Osteocyte (in vitro differentiated cells): ENCODE measurements around the gene PALD1. TPM values are rescaled to one million over a fixed set of nuclear protein-coding genes. Genes with fewer than 3 reads are reported as not detected.

ENCODE experiments used
- DNase-seq: peaks from one replicate; pipeline ENCODE4 v3.0.0; 2021; ENCODE audit warnings: mixed read lengths; ENCODE audit not compliant: unreplicated experiment; ENCODE audit errors: extremely low spot score
- H3K27ac Mint-ChIP-seq: one replicate; pipeline ENCODE4 v1.8.0; 2021; ENCODE audit warnings: mild to moderate bottlenecking, mixed read lengths; ENCODE audit not compliant: unreplicated experiment
- H3K27me3 Mint-ChIP-seq: one replicate; pipeline ENCODE4 v1.8.0; 2021; ENCODE audit warnings: mixed read lengths; ENCODE audit not compliant: unreplicated experiment
- H3K36me3 Mint-ChIP-seq: one replicate; pipeline ENCODE4 v1.8.0; 2021; ENCODE audit warnings: mixed read lengths; ENCODE audit not compliant: unreplicated experiment
- H3K4me1 Mint-ChIP-seq: one replicate; pipeline ENCODE4 v1.8.0; 2021; ENCODE audit warnings: mixed read lengths; ENCODE audit not compliant: unreplicated experiment
- H3K4me3 Mint-ChIP-seq: one replicate; pipeline ENCODE4 v1.8.0; 2021; ENCODE audit warnings: mild to moderate bottlenecking, moderate library complexity, mixed read lengths; ENCODE audit not compliant: unreplicated experiment
- H3K9me3 Mint-ChIP-seq: one replicate; pipeline ENCODE4 v1.8.0; 2021; ENCODE audit warnings: mixed read lengths; ENCODE audit not compliant: unreplicated experiment
- CTCF ChIP-seq: fragments of 200-600 bp; sonication (generic); IDR thresholded peaks from 2 replicates; pipeline ENCODE4 v1.5.0; 2021; ENCODE audit warnings: antibody characterized with exemption, mild to moderate bottlenecking, moderate library complexity
- total RNA-seq: library from RNA; stranded (reverse); gene quantifications from 2 replicates; pipeline ENCODE4 v1.2.1, GENCODE V29; 2021

PALD1 gene
- total RNA-seq, 1 donor from 2014 or later: 3.1 TPM

- TF ChIP-seq CTCF: no peak
- DNase-seq: no peak
- H3K27me3 Mint-ChIP-seq: no peaks in the 10 kb centered on the region
- no peaks in the 10 kb centered on the region for H3K9me3 Mint-ChIP-seq
- H3K27ac Mint-ChIP-seq: no peak overlapping the region
- no peaks in the 10 kb centered on the region for H3K36me3 Mint-ChIP-seq
- H3K4me3 Mint-ChIP-seq: no peak overlapping the region
- H3K4me1 Mint-ChIP-seq: peaks cover 24% of the 10 kb centered on the region
These were observed 22.3 kb downstream of the PALD1 start for GRCh38 chr10:70500812-70501301.

GRCh38 chr10:70502406-70502805 is 23.8 kb downstream of the PALD1 start:
- Mint-ChIP-seq H3K9me3 (no peaks in the 10 kb centered on the region), H3K36me3 (no peaks in the 10 kb centered on the region), H3K4me1 (peaks cover 24% of the 10 kb centered on the region), H3K4me3 (no peak overlapping the region), H3K27me3 (no peaks in the 10 kb centered on the region), H3K27ac (no peak overlapping the region)
- TF ChIP-seq CTCF: no peak
- no peak for DNase-seq

GRCh38 chr10:70503776-70504175 is 25.2 kb downstream of the PALD1 start:
- H3K4me3 Mint-ChIP-seq: no peak overlapping the region
- H3K27me3 Mint-ChIP-seq: no peaks in the 10 kb centered on the region
- no peak overlapping the region for H3K27ac Mint-ChIP-seq
- H3K9me3 Mint-ChIP-seq: no peaks in the 10 kb centered on the region
- no peak for DNase-seq
- no peak for TF ChIP-seq CTCF
- H3K36me3 Mint-ChIP-seq: no peaks in the 10 kb centered on the region
- peaks cover 35% of the 10 kb centered on the region for H3K4me1 Mint-ChIP-seq

- Mint-ChIP-seq H3K27ac (no peak overlapping the region), H3K4me3 (no peak overlapping the region)
These were observed 26.2 kb downstream of the PALD1 start for GRCh38 chr10:70504521-70505358.

More at GRCh38 chr10:70504521-70505358, 26.2 kb downstream of the PALD1 start:
- Mint-ChIP-seq H3K27me3 (no peaks in the 10 kb centered on the region), H3K4me1 (peaks cover 35% of the 10 kb centered on the region), H3K9me3 (no peaks in the 10 kb centered on the region), H3K36me3 (no peaks in the 10 kb centered on the region)
- TF ChIP-seq CTCF: no peak
- no peak for DNase-seq
